ENCODE measurements around the gene TST. TPM values are rescaled to one million over a fixed set of nuclear protein-coding genes. Genes with fewer than 3 reads are reported as not detected.

The TST gene
- total RNA-seq, 2 experiments from 2014 or later = 5.5 TPM

DNA sequence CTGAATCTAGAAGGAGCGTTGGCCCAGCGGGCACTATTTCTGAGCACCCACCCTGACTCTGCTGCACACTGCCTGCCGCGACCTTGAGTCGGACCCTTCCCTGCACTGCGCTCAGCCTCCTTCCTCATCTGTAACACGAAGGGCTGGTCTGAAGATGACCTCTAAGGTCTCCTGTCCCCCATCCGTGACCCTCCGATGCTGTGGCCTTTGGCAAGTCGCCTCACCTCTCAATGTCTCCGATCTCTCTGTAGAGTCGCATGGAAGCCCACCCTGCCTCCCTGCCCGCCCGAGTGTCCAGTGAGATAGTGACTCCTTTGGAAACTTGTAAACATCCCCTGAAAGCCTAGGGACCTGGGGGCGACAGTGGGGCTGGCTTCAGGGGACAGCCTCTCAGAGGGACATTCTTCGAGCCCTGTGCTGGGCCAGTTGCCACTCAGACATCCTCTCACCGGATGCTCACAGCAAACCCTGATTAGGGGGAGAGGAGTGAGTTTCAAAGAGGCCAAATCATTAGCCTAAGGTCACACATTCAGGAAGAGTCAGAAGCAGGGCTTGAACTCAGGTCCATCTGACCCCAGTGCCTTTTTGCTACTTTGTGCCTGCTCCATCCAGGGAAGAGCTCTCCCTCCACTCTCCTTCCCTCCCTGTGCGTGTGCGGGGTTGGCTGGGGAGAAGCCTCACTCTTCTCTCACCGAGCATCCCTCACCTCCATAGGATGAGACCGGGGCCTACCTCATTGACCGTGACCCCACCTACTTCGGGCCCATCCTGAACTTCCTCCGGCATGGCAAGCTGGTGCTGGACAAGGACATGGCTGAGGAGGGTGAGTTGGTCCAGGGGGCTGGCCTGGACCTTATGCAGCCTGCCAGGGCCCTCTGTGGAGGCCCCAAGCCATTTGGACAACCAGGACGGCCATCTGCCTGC lies 33.4 kb upstream of the TST start:
- Mint-ChIP-seq H3K4me1 (ENCODE audit: low read depth) (peaks cover 19% of the 10 kb centered on the region), H3K4me3 (peak overlapping the region; percentile 72)

DNA sequence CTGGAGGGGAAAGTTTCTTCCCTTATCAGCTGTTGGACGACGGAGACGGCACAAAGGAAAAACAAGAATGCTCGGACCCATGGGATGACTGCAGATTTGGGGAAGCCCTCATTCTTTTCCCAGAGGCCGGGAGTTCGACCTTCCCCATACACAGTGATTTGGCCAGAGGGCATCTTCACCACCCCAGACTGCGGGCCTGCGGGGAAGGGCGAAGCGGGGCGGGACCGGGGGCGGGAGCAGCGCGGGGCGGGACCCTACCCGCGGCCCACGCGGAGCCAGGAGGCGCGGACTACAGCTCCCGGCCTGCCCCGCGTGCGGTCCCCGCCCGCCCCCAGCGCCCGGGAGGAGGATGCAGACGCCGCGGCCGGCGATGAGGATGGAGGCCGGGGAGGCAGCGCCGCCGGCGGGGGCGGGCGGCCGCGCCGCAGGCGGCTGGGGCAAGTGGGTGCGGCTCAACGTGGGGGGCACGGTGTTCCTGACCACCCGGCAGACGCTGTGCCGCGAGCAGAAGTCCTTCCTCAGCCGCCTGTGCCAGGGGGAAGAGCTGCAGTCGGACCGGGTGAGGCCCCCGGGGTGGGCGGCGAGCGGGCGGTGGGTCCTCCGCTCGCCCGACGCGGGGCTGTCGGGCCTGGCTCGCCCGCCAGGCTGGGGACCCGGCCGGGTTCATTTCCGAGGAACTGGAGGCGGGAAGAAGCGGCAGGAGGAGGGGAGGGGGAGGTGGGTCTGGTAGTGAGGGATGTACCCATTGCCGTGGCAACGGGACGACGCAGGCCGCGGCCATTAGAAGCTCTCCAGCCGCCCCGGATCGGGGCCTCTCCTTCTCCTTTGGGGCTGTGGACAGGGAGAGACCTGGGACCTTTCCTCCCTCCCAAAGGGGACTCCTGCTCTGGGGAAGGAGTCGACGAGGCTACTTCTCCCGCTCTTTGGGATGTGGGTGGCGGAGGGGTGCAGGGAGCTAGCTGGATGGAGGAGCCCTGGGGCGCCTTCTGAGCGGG lies 32.4 kb upstream of the TST start, which contains the start of gene KCTD17:
KCTD17 (plus strand) TSS at position 352 of the 995 bp plus-strand sequence; CDS start at position 371, 19 bp downstream.
- H3K9me3 Mint-ChIP-seq = no peaks in the 10 kb centered on the region
- peak; percentile 86 for DNase-seq
- H3K27me3 Mint-ChIP-seq = no peaks in the 10 kb centered on the region
- H3K4me3 Mint-ChIP-seq = peak within 1 kb of the TSS; percentile 72
- peak within 1 kb of the TSS; percentile 33 for H3K27ac Mint-ChIP-seq
- H3K36me3 Mint-ChIP-seq = peaks cover 5% of the 10 kb centered on the region
- ChIA-PET POLR2A (interaction anchor here (0.6 to 2.0 kb wide), 7 partner anchors 9 to 191 kb away, joined by 3 to 12 read pairs (median 3); no protein-coding TSS in a partner anchor), CTCF (interaction anchor here (0.7 to 1.6 kb wide), 11 partner anchors 8 to 209 kb away, joined by 3 to 4 read pairs (median 4); partner anchors contain the start of genes MPST and TST)
- peaks cover 19% of the 10 kb centered on the region for H3K4me1 Mint-ChIP-seq (ENCODE audit: low read depth)
- intact Hi-C loops (cut with micrococcal nuclease) = loop anchor here (1.0 kb wide), 1 partner anchor 9 kb away; no protein-coding TSS in a partner anchor

More for the DNA sequence above, 33.4 kb upstream of the TST start:
- H3K9me3 Mint-ChIP-seq = no peaks in the 10 kb centered on the region
- no peak overlapping the region for H3K27ac Mint-ChIP-seq
- ChIA-PET POLR2A (interaction anchor here (0.6 to 2.0 kb wide), 2 partner anchors 8 to 12 kb away, joined by 3 to 12 read pairs; no protein-coding TSS in a partner anchor), CTCF (interaction anchor here (1.0 to 1.6 kb wide), 4 partner anchors 9 to 197 kb away, joined by 3 to 4 read pairs (median 4); no protein-coding TSS in a partner anchor)
- no peak for DNase-seq
- peaks cover 11% of the 10 kb centered on the region for H3K36me3 Mint-ChIP-seq
- no peaks in the 10 kb centered on the region for H3K27me3 Mint-ChIP-seq
- intact Hi-C loops (cut with micrococcal nuclease) = loop anchor here (1.0 kb wide), 1 partner anchor 8 kb away; no protein-coding TSS in a partner anchor

DNA sequence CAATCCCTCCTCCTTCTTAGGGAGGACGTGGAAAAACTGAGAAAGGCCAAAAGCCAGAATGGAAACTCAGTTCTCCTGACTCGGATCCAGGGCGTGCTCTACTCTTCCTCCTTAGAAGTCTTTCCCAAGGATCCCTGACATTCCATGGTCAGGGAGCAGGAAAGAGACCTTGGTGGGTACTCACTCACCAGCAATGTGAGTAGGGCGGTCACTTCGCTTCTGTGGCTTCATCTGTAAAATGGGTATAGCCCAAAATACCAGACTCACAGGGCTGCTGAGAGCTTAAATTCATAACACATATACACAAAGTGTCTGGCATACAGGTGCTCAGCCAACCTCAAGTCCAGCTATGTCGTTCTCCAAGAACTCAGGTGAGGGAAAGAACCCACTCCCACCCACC lies 31.7 kb upstream of the TST start:
- ChIA-PET CTCF (interaction anchor here (0.7 to 1.6 kb wide), 10 partner anchors 7 to 210 kb away, joined by 3 to 4 read pairs (median 4); partner anchors contain the start of genes MPST and TST), POLR2A (interaction anchor here (1.0 to 2.0 kb wide), 6 partner anchors 10 to 191 kb away, joined by 3 to 12 read pairs (median 3); no protein-coding TSS in a partner anchor)
- Mint-ChIP-seq H3K27me3 (no peaks in the 10 kb centered on the region), H3K4me3 (no peak overlapping the region), H3K27ac (no peak overlapping the region), H3K36me3 (no peaks in the 10 kb centered on the region), H3K9me3 (no peaks in the 10 kb centered on the region), H3K4me1 (ENCODE audit: low read depth) (peaks cover 22% of the 10 kb centered on the region)
- intact Hi-C loops (cut with micrococcal nuclease) = no loop called here
- no peak for DNase-seq

DNA sequence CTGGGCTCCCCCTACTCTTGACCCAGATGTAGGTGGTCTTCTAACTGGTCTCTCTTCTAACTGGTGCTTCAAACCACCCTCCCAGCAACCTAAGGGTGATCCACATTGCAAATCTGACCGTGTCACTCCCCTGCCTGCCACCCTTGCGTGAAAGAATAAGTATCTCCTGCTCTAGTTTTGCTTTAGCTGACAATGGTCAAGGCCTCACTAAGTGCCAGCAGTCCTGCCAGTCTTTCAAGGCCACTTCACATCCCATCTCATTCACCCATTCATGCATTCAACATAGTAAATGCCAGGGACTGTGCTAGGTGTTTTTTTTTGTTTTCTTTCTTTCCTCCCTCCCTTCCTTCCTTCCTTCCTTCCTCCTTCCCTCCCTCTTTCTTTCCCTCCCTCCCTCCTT lies 30.0 kb upstream of the TST start:
- Mint-ChIP-seq H3K36me3 (no peaks in the 10 kb centered on the region), H3K9me3 (no peaks in the 10 kb centered on the region), H3K27me3 (no peaks in the 10 kb centered on the region), H3K4me3 (no peak overlapping the region), H3K4me1 (ENCODE audit: low read depth) (peaks cover 35% of the 10 kb centered on the region), H3K27ac (no peak overlapping the region)
- DNase-seq = no peak
- intact Hi-C loops (cut with micrococcal nuclease) = loop anchor here (10.0 kb wide), 1 partner anchor 264 kb away; no protein-coding TSS in a partner anchor
- CTCF ChIA-PET = no interaction called here
- POLR2A ChIA-PET = interaction anchor here (1.3 kb wide), 1 partner anchor 150 kb away, joined by 3 read pairs; no protein-coding TSS in a partner anchor

DNA sequence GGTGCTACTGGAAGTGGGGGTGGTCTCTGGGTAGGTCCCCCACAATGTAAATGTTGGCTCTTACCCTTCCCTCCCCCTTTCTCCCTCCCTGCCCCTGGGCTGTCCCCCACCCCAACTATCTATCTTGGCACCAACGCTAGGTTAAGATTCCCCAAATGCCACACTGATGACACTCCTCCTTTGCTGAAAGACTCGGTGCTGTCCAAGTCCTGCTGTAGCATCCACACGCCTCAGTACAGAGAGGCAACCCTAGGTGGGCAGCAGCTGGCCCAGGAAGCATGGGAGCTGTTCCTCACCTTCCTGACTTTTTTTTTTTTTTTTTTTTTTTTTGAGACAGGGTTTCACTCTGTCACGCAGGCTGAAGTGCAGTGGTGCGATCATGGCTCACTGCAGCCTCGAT lies 28.9 kb upstream of the TST start:
- H3K36me3 Mint-ChIP-seq = no peaks in the 10 kb centered on the region
- POLR2A ChIA-PET = interaction anchor here (1.3 kb wide), 1 partner anchor 151 kb away, joined by 3 read pairs; no protein-coding TSS in a partner anchor
- no peak for DNase-seq
- H3K4me1 Mint-ChIP-seq (ENCODE audit: low read depth) = peaks cover 29% of the 10 kb centered on the region
- intact Hi-C loops (cut with micrococcal nuclease) = loop anchor here (10.0 kb wide), 1 partner anchor 263 kb away; no protein-coding TSS in a partner anchor
- CTCF ChIA-PET = interaction anchor here (0.7 to 1.4 kb wide), 3 partner anchors 118 to 151 kb away, joined by 4 to 5 read pairs (median 4); no protein-coding TSS in a partner anchor
- H3K27ac Mint-ChIP-seq = no peak overlapping the region
- H3K27me3 Mint-ChIP-seq = no peaks in the 10 kb centered on the region
- H3K4me3 Mint-ChIP-seq = no peak overlapping the region
- no peaks in the 10 kb centered on the region for H3K9me3 Mint-ChIP-seq

DNA sequence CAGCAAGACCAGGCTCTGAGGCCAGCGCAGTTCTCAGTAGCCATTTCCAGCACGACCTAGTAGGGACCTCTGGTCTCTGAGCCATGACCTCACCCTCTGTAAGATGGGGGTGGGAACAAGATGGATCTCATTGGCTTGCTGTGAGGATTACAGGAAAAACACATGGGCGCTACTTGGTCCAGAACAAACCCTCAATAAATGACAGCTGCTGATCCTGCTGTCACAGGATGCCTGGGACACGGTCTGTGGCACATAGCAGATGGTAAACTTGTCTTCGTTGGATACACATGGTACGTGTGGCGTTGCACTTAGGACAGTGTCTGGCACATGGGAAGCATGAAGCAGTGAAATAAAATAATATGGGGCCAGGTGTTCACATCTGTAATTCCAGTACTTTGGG lies 27.8 kb upstream of the TST start:
- no peak for DNase-seq
- Mint-ChIP-seq H3K27ac (no peak overlapping the region), H3K27me3 (no peaks in the 10 kb centered on the region), H3K9me3 (no peaks in the 10 kb centered on the region), H3K4me1 (ENCODE audit: low read depth) (peaks cover 18% of the 10 kb centered on the region), H3K36me3 (no peaks in the 10 kb centered on the region), H3K4me3 (no peak overlapping the region)
- POLR2A ChIA-PET = no interaction called here
- CTCF ChIA-PET = interaction anchor here (1.0 to 4.4 kb wide), 10 partner anchors 9 to 152 kb away, joined by 3 to 55 read pairs (median 6); no protein-coding TSS in a partner anchor
- intact Hi-C loops (cut with micrococcal nuclease) = loop anchor here (10.0 kb wide), 1 partner anchor 262 kb away; no protein-coding TSS in a partner anchor

DNA sequence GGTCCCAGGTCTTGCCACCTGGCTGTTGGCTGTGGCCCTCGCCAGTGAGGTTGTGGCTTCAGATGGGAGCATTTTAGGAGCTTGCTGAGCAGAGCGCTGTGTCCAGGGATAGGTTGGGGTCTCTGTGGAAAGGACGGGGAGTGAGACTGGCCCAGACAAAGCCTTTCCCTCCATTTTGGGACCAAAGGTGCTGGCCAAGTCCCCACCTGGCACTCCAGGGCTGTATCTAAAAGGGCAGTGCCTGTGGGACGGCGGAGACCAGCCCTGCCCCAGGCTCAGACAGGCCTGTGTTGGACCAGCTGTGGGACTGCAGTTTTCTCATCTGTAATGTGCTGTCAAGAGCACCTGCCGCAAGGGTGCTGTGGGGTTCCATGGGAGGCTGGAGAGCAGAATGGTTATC lies 27.3 kb upstream of the TST start:
- ChIA-PET CTCF (interaction anchor here (0.6 to 4.4 kb wide), 26 partner anchors 9 to 895 kb away, joined by 3 to 55 read pairs (median 5); partner anchors contain the start of genes MPST and TST), POLR2A (no interaction called here)
- Mint-ChIP-seq H3K4me3 (no peak overlapping the region), H3K4me1 (ENCODE audit: low read depth) (peaks cover 20% of the 10 kb centered on the region), H3K9me3 (no peaks in the 10 kb centered on the region), H3K27ac (no peak overlapping the region), H3K27me3 (no peaks in the 10 kb centered on the region), H3K36me3 (no peaks in the 10 kb centered on the region)
- intact Hi-C loops (cut with micrococcal nuclease) = loop anchor here (1.0 to 10.0 kb wide), 2 partner anchors 152 to 262 kb away; no protein-coding TSS in a partner anchor
- no peak for DNase-seq

DNA sequence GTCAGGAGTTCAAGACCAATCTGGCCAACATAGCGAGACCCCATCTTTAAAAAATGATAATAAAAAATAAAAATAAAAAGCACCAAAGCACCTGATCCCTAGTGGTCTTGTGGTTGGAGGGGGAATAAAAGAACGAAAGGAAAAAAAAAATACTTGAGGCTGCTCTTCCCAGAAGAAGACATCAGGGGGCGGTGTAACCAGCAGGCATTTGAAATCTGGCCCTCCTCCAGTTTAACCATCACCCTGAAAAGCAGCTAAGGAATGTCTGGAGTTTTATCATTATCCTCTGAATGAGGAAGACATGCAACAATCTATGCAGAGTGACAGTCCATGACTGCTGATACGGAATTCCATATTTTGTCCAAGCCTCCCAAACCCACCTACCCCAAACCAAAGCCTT lies 26.7 kb upstream of the TST start:
- H3K4me3 Mint-ChIP-seq = no peak overlapping the region
- H3K4me1 Mint-ChIP-seq (ENCODE audit: low read depth) = peaks cover 22% of the 10 kb centered on the region
- no peaks in the 10 kb centered on the region for H3K9me3 Mint-ChIP-seq
- intact Hi-C loops (cut with micrococcal nuclease) = loop anchor here (1.0 to 10.0 kb wide), 3 partner anchors 23 to 261 kb away; no protein-coding TSS in a partner anchor
- H3K27ac Mint-ChIP-seq = no peak overlapping the region
- no peaks in the 10 kb centered on the region for H3K36me3 Mint-ChIP-seq
- ChIA-PET POLR2A (no interaction called here), CTCF (interaction anchor here (0.6 to 4.4 kb wide), 27 partner anchors 10 to 895 kb away, joined by 3 to 55 read pairs (median 5); partner anchors contain the start of genes MPST and TST)
- peak; percentile 35 for DNase-seq
- no peaks in the 10 kb centered on the region for H3K27me3 Mint-ChIP-seq

DNA sequence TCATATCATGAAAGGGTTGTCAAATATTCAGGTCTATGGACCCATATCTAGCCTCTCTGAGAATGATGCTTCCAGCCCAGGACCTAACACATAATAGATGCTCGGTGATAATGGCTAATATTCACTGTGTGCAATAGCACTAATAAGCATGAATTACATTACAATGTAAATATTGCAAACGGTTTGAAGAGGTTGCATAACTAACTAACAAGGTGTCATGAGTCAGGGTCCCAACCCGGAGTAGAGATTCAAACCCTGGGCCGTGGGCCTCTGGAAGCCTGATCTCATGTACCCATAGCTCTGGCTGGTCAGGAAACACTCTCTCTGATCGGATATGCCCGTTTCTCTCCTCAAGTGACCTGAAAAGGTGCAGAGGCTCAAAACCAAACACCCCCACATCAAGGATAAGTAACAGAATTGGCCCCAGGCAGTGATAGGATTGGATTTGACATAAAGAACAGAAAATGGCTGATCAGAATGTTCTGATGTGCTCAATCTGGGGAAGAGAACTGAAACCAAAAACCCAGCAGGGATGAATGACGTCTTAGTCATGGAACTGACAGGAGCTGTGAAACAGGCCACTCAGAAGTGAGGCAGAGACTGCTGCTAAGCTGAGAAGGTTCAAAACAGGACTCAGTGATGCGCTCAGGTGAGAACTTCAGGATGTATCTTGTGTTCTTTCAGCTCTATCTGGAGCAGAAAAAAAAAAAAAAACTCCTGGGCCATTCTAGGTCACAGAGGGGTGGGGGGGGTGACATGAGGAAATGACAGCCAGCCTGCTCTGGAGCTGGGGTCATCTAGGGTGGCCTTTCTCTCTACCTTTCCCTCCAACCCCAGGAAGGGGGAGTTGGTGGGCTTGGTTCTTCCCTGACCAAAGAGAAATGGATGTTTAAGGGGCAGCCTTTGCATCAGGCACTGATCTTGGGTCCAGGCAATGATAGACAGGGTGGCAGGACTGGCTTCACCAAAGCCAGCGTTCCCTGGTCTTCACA lies 25.7 kb upstream of the TST start:
- CTCF ChIA-PET = interaction anchor here (0.5 to 4.4 kb wide), 34 partner anchors 8 to 497 kb away, joined by 3 to 55 read pairs (median 4); partner anchors contain the start of genes IFT27, IL2RB, MPST and RAC2
- POLR2A ChIA-PET = interaction anchor here (1.0 kb wide), 1 partner anchor 77 kb away, joined by 3 read pairs; no protein-coding TSS in a partner anchor
- no peaks in the 10 kb centered on the region for H3K27me3 Mint-ChIP-seq
- peak overlapping the region; percentile 35 for H3K27ac Mint-ChIP-seq
- intact Hi-C loops (cut with micrococcal nuclease) = loop anchor here (1.0 to 10.0 kb wide), 3 partner anchors 22 to 260 kb away; no protein-coding TSS in a partner anchor
- no peaks in the 10 kb centered on the region for H3K9me3 Mint-ChIP-seq
- no peak overlapping the region for H3K4me3 Mint-ChIP-seq
- H3K4me1 Mint-ChIP-seq (ENCODE audit: low read depth) = peaks cover 25% of the 10 kb centered on the region
- DNase-seq = peak; percentile 55
- H3K36me3 Mint-ChIP-seq = no peaks in the 10 kb centered on the region
